GM23338 (cell line): ENCODE results near the gene MMP17. TPM values are rescaled to one million over a fixed set of nuclear protein-coding genes. Genes with fewer than 3 reads are reported as not detected.

Experiments used
- ATAC-seq: fragments of 200-7000 bp; cut with Tn5 transposase; 3 replicates; pipeline ENCODE4 v1.9.1; 2020
- DNase-seq: peaks from one replicate; pipeline ENCODE4 v3.0.0-alpha.2; 2015; ENCODE audit warnings: low spot score
- H2AFZ ChIP-seq: fragments of 200-600 bp; sonication (generic); 2 replicates; pipeline ENCODE4 v1.8.0; 2016; ENCODE audit warnings: antibody characterized with exemption, mild to moderate bottlenecking, moderate library complexity
- H3F3A ChIP-seq: fragments of 200-600 bp; sonication (generic); replicated peaks from 2 replicates; pipeline ENCODE4 v1.8.0; 2017; ENCODE audit warnings: antibody characterized with exemption, mixed run types, low read depth
- H3K27ac ChIP-seq: fragments of 200-600 bp; sonication (generic); 2 replicates; pipeline ENCODE4 v1.6.1; 2016; ENCODE audit warnings: low read depth
- H3K27me3 ChIP-seq: fragments of 200-600 bp; sonication (generic); 2 replicates; pipeline ENCODE4 v1.8.0; 2016; ENCODE audit warnings: mild to moderate bottlenecking, mixed run types, moderate library complexity; ENCODE audit not compliant: insufficient read depth
- H3K36me3 ChIP-seq: fragments of 200-600 bp; sonication (generic); 2 replicates; pipeline ENCODE4 v1.8.0; 2016; ENCODE audit warnings: mild to moderate bottlenecking; ENCODE audit not compliant: insufficient read depth
- H3K4me1 ChIP-seq: fragments of 200-600 bp; sonication (generic); 2 replicates; pipeline ENCODE4 v1.8.0; 2016; ENCODE audit warnings: mild to moderate bottlenecking, moderate library complexity; ENCODE audit not compliant: insufficient read depth
- H3K4me2 ChIP-seq: fragments of 200-600 bp; sonication (generic); 2 replicates; pipeline ENCODE4 v1.7.1; 2017; ENCODE audit warnings: mixed run types
- H3K4me3 ChIP-seq: fragments of 200-600 bp; sonication (generic); 2 replicates; pipeline ENCODE4 v1.6.1; 2016; ENCODE audit warnings: mixed run types
- H3K79me2 ChIP-seq: fragments of 200-600 bp; sonication (generic); replicated peaks from 2 replicates; pipeline ENCODE4 v1.8.0; 2017; ENCODE audit warnings: mild to moderate bottlenecking; ENCODE audit not compliant: insufficient read depth
- H3K9me2 ChIP-seq: fragments of 200-600 bp; sonication (generic); 2 replicates; pipeline ENCODE4 v1.8.0; 2017; ENCODE audit not compliant: insufficient read depth
- H4K20me1 ChIP-seq: fragments of 200-600 bp; sonication (generic); replicated peaks from 2 replicates; pipeline ENCODE4 v1.8.0; 2017; ENCODE audit warnings: mild to moderate bottlenecking; ENCODE audit not compliant: insufficient read depth
- H3K27ac Mint-ChIP-seq: 2 replicates; pipeline ENCODE4 v1.8.0; 2020; ENCODE audit warnings: inconsistent platforms, mild to moderate bottlenecking, moderate library complexity, mixed read lengths
- H3K27me3 Mint-ChIP-seq: 3 replicates; pipeline ENCODE4 v1.8.0; 2022; ENCODE audit warnings: low read depth, mild to moderate bottlenecking, moderate library complexity, mixed read lengths, inconsistent platforms; ENCODE audit not compliant: insufficient read depth, poor library complexity
- H3K36me3 Mint-ChIP-seq: 3 replicates; pipeline ENCODE4 v1.8.0; 2021; ENCODE audit warnings: low read depth, mild to moderate bottlenecking, inconsistent platforms, moderate library complexity, mixed read lengths
- H3K4me1 Mint-ChIP-seq: 3 replicates; pipeline ENCODE4 v1.8.0; 2020; ENCODE audit warnings: mild to moderate bottlenecking, inconsistent platforms, mixed read lengths
- H3K4me3 Mint-ChIP-seq: 3 replicates; pipeline ENCODE4 v1.8.0; 2021; ENCODE audit warnings: moderate library complexity, mild to moderate bottlenecking, inconsistent platforms, mixed read lengths
- H3K9me3 Mint-ChIP-seq: 3 replicates; pipeline ENCODE4 v1.8.0; 2020; ENCODE audit warnings: moderate library complexity, mild to moderate bottlenecking, inconsistent platforms, mixed read lengths
- EZH2 ChIP-seq: fragments of 200-600 bp; sonication (generic); IDR thresholded peaks from one replicate; pipeline ENCODE4 v1.8.0; 2017; ENCODE audit warnings: antibody characterized with exemption, mild to moderate bottlenecking, low read depth; ENCODE audit not compliant: unreplicated experiment
- EZH2phosphoT487 ChIP-seq: fragments of 200-600 bp; sonication (generic); IDR thresholded peaks from one replicate; pipeline ENCODE4 v1.8.1; 2018; ENCODE audit warnings: antibody characterized with exemption; ENCODE audit not compliant: unreplicated experiment
- JUNB ChIP-seq: IDR thresholded peaks from one replicate; pipeline ENCODE4 v1.6.1; 2016; ENCODE audit warnings: antibody characterized with exemption; ENCODE audit not compliant: unreplicated experiment
- NANOG ChIP-seq: IDR thresholded peaks from 2 replicates; pipeline ENCODE4 v1.6.1; 2016; ENCODE audit warnings: antibody characterized with exemption, borderline replicate concordance
- POLR2AphosphoS5 ChIP-seq: IDR thresholded peaks from 2 replicates; pipeline ENCODE4 v1.6.1; 2016; ENCODE audit warnings: antibody characterized with exemption, low read depth
- STAT1 ChIP-seq: IDR thresholded peaks from one replicate; pipeline ENCODE4 v1.6.1; 2016; ENCODE audit warnings: antibody characterized with exemption; ENCODE audit not compliant: unreplicated experiment
- ZNF114 ChIP-seq: fragments of 250-450 bp; sonication (Bioruptor Pico); IDR thresholded peaks from 2 replicates; pipeline ENCODE4 v1.5.0; 2020; ENCODE audit warnings: mild to moderate bottlenecking, moderate library complexity
- ZNF331 ChIP-seq: fragments of 250-450 bp; sonication (Bioruptor Pico); IDR thresholded peaks from 2 replicates; pipeline ENCODE4 v1.5.0; 2020; ENCODE audit warnings: low read depth, mild to moderate bottlenecking, moderate library complexity
- polyA plus RNA-seq: library from polyadenylated mRNA; unstranded; fragments of >200 nt; fragmentation: Nextera tagmentation; extraction: Ambion mirVana; gene quantifications from 2 replicates; pipeline ENCODE4 v1.2.1, GENCODE V29; 2016
- total RNA-seq: library from RNA; depleted of rRNA; stranded (reverse); fragments of >200 nt; shearing (Covaris generic); gene quantifications from 2 replicates; pipeline ENCODE4 v1.2.3, GENCODE V29; 2014
- TF ChIP-seq, protein P1 (sequence below), 2 experiments: fragments of 200-600 bp in 1 of 2; sonication (generic) in 1 of 2; conservative IDR thresholded peaks; 2 replicates each; pipeline versions ENCODE4 v1.5.1 to v1.6.1; 2016 to 2017; ENCODE audit warnings: antibody characterized with exemption in 2 of 2, low read depth in 2 of 2, mild to moderate bottlenecking in 2 of 2, moderate library complexity in 1 of 2
- TF ChIP-seq, protein P2 (sequence below): IDR thresholded peaks from one replicate; pipeline ENCODE4 v1.6.1; 2018; ENCODE audit warnings: antibody characterized with exemption; ENCODE audit not compliant: unreplicated experiment
- TF ChIP-seq, protein P3 (sequence below): IDR thresholded peaks from 2 replicates; pipeline ENCODE4 v1.6.1; 2016; ENCODE audit warnings: antibody characterized with exemption

The MMP17 gene
- total and polyA plus RNA-seq, 2 experiments from 2014 or later, result 10.4 to 48.5 TPM

DNA sequence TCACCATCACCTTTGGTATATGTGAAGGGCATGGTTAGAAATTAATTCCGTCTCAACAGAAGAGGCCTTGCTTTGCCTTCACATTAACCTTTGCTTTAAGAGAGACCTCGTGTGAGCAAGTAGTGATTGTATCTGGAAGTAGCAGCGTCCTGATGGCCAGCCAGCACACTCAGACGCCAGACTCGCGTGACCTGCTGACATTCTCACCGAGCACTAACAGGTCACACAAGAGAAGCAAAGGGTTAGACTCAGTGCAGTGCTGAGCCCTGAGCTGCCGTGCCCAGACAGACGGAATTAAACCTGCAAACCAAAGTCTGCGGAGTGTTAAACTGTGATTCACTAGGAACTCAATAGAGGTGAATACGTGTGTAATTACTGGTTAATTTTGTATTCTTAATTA, 40.1 kb upstream of the MMP17 start:
- Histone ChIP-seq H3K27me3 (no peaks in the 10 kb centered on the region), H2AFZ (no peak overlapping the region), H3K9me2 (no peaks in the 10 kb centered on the region), H3F3A (peaks cover 4% of the 10 kb centered on the region; the same call in 1 of the 2 replicates), H3K79me2 (no peaks in the 10 kb centered on the region), H3K4me1 (peaks cover 24% of the 10 kb centered on the region), H3K4me3 (no peak overlapping the region), H3K4me2 (no peak overlapping the region), H3K27ac (no peak overlapping the region; the same call in 1 of the 2 replicates), H4K20me1 (no peaks in the 10 kb centered on the region; the same call in none of the 2 replicates), H3K36me3 (peaks cover 8% of the 10 kb centered on the region; the same call in 1 of the 2 replicates)
- H3K36me3 Mint-ChIP-seq, result peaks cover 63% of the 10 kb centered on the region
- H3K27ac Mint-ChIP-seq, result no peak overlapping the region
- H3K4me3 Mint-ChIP-seq, result no peak overlapping the region
- H3K27me3 Mint-ChIP-seq, result peaks cover 9% of the 10 kb centered on the region
- ATAC-seq, result no peak
- H3K4me1 Mint-ChIP-seq, result peaks cover 32% of the 10 kb centered on the region
- DNase-seq, result no peak
- TF ChIP-seq EZH2, result no peak
- TF ChIP-seq, protein P1, sequence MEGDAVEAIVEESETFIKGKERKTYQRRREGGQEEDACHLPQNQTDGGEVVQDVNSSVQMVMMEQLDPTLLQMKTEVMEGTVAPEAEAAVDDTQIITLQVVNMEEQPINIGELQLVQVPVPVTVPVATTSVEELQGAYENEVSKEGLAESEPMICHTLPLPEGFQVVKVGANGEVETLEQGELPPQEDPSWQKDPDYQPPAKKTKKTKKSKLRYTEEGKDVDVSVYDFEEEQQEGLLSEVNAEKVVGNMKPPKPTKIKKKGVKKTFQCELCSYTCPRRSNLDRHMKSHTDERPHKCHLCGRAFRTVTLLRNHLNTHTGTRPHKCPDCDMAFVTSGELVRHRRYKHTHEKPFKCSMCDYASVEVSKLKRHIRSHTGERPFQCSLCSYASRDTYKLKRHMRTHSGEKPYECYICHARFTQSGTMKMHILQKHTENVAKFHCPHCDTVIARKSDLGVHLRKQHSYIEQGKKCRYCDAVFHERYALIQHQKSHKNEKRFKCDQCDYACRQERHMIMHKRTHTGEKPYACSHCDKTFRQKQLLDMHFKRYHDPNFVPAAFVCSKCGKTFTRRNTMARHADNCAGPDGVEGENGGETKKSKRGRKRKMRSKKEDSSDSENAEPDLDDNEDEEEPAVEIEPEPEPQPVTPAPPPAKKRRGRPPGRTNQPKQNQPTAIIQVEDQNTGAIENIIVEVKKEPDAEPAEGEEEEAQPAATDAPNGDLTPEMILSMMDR (conservative IDR thresholded peaks at IDR 0.05; ENCODE audit: low read depth in 2 of 2), result no peak
- no peaks in the 10 kb centered on the region; the same call in 2 of the 3 replicates for H3K9me3 Mint-ChIP-seq

DNA sequence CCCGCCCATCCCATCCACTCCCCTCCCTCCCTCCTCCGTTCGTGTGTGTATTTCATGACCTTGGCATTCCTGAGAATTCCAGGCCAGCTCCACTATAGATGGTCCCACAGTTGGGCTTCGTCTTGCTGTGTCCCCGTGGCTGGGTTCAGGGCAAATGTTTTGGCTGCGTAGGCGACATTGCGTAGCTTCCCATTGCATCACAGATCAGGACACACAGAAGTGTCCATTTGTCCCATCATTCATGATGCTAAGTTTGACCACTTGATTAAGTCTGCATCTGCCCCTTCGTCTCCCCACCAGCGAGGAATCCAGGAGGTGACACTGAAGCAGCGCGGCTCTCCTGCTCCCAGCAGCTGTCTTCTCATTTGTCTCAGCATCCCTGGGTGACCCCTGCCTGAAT, 38.6 kb upstream of the MMP17 start:
- Mint-ChIP-seq H3K4me3 (no peak overlapping the region), H3K9me3 (no peaks in the 10 kb centered on the region; the same call in 2 of the 3 replicates), H3K4me1 (peaks cover 32% of the 10 kb centered on the region), H3K27me3 (peaks cover 11% of the 10 kb centered on the region), H3K36me3 (peaks cover 72% of the 10 kb centered on the region), H3K27ac (no peak overlapping the region)
- ATAC-seq, result no peak
- DNase-seq, result no peak
- no peaks in the 10 kb centered on the region for H3K79me2 ChIP-seq
- peaks cover 14% of the 10 kb centered on the region for H3K4me1 ChIP-seq
- peaks cover 4% of the 10 kb centered on the region; the same call in 1 of the 2 replicates for H3F3A ChIP-seq
- no peak overlapping the region for H3K4me3 ChIP-seq
- H3K36me3 ChIP-seq, result peaks cover 8% of the 10 kb centered on the region; the same call in 1 of the 2 replicates
- no peak overlapping the region for H3K4me2 ChIP-seq
- no peaks in the 10 kb centered on the region; the same call in none of the 2 replicates for H4K20me1 ChIP-seq
- no peaks in the 10 kb centered on the region for H3K9me2 ChIP-seq
- no peaks in the 10 kb centered on the region for H3K27me3 ChIP-seq
- H3K27ac ChIP-seq, result no peak overlapping the region
- no peak for TF ChIP-seq NANOG
- no peak for TF ChIP-seq ZNF114 (CRISPR knock-in tag)
- no peak for TF ChIP-seq EZH2phosphoT487
- no peak for TF ChIP-seq ZNF331 (CRISPR knock-in tag)
- no peak for TF ChIP-seq STAT1
- TF ChIP-seq JUNB, result no peak
- no peak for TF ChIP-seq POLR2AphosphoS5
- TF ChIP-seq EZH2, result no peak
- TF ChIP-seq, protein P2, sequence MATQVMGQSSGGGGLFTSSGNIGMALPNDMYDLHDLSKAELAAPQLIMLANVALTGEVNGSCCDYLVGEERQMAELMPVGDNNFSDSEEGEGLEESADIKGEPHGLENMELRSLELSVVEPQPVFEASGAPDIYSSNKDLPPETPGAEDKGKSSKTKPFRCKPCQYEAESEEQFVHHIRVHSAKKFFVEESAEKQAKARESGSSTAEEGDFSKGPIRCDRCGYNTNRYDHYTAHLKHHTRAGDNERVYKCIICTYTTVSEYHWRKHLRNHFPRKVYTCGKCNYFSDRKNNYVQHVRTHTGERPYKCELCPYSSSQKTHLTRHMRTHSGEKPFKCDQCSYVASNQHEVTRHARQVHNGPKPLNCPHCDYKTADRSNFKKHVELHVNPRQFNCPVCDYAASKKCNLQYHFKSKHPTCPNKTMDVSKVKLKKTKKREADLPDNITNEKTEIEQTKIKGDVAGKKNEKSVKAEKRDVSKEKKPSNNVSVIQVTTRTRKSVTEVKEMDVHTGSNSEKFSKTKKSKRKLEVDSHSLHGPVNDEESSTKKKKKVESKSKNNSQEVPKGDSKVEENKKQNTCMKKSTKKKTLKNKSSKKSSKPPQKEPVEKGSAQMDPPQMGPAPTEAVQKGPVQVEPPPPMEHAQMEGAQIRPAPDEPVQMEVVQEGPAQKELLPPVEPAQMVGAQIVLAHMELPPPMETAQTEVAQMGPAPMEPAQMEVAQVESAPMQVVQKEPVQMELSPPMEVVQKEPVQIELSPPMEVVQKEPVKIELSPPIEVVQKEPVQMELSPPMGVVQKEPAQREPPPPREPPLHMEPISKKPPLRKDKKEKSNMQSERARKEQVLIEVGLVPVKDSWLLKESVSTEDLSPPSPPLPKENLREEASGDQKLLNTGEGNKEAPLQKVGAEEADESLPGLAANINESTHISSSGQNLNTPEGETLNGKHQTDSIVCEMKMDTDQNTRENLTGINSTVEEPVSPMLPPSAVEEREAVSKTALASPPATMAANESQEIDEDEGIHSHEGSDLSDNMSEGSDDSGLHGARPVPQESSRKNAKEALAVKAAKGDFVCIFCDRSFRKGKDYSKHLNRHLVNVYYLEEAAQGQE, result no peak
- TF ChIP-seq, protein P1 (conservative IDR thresholded peaks at IDR 0.05; ENCODE audit: low read depth in 2 of 2), result no peak
- TF ChIP-seq, protein P3, sequence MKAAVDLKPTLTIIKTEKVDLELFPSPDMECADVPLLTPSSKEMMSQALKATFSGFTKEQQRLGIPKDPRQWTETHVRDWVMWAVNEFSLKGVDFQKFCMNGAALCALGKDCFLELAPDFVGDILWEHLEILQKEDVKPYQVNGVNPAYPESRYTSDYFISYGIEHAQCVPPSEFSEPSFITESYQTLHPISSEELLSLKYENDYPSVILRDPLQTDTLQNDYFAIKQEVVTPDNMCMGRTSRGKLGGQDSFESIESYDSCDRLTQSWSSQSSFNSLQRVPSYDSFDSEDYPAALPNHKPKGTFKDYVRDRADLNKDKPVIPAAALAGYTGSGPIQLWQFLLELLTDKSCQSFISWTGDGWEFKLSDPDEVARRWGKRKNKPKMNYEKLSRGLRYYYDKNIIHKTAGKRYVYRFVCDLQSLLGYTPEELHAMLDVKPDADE, result no peak
- no peak overlapping the region for H2AFZ ChIP-seq
